HG02588 (cell line): ENCODE measurements around the gene DIRAS1.

ENCODE experiments used
- ATAC-seq: cut with Tn5 transposase; IDR thresholded peaks from one replicate; pipeline ENCODE4 v1.9.1; 2021; ENCODE audit warnings: mild to moderate bottlenecking, moderate library complexity; ENCODE audit not compliant: unreplicated experiment

The DIRAS1 gene, protein sequence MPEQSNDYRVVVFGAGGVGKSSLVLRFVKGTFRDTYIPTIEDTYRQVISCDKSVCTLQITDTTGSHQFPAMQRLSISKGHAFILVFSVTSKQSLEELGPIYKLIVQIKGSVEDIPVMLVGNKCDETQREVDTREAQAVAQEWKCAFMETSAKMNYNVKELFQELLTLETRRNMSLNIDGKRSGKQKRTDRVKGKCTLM

DNA sequence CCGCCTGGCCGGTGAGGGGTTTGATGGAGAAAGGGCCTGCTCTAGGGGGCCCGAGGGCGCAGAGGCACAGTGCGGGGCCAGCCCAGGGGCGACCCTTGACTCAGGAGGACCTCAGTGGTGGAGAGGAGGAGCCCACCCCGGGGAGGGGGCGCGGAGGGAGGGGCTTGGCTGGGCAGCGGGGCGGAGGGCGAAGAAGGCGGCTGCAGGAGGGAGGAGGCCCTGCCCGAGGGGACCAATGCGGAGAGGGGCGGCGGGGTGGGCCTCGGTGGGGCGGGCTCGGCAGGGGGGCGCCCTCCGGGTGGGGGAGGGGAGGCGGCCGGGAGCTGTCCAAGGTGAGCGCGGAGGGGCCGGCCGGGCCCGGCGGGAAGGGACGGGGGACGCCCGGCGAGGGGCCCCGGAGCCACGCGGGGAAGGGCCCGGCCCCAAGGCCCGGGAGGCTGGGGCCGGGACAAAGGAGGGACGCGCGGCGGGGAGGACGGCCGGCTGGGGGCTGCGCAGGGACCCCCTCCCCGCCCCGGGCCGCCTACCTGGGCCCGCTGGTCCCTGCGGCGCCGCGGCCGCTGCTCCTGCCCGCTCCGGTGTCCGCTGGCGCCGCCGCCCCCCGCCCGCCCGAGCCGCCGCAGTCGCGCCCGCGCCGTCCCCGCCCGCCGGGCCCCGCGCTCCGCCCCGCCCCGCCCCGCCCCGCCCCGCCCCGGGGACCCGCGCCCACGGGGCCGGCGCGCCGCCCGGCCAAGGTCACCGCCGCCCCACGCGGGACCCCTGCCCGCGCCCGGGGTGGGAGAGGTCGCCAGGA lies at the start of gene DIRAS1:
Gene DIRAS1, minus strand, starts transcription at position 596 of the 793 bp plus-strand sequence. CDS start 3,566 bp downstream, outside the sequence.
- ATAC-seq = no peak

DNA sequence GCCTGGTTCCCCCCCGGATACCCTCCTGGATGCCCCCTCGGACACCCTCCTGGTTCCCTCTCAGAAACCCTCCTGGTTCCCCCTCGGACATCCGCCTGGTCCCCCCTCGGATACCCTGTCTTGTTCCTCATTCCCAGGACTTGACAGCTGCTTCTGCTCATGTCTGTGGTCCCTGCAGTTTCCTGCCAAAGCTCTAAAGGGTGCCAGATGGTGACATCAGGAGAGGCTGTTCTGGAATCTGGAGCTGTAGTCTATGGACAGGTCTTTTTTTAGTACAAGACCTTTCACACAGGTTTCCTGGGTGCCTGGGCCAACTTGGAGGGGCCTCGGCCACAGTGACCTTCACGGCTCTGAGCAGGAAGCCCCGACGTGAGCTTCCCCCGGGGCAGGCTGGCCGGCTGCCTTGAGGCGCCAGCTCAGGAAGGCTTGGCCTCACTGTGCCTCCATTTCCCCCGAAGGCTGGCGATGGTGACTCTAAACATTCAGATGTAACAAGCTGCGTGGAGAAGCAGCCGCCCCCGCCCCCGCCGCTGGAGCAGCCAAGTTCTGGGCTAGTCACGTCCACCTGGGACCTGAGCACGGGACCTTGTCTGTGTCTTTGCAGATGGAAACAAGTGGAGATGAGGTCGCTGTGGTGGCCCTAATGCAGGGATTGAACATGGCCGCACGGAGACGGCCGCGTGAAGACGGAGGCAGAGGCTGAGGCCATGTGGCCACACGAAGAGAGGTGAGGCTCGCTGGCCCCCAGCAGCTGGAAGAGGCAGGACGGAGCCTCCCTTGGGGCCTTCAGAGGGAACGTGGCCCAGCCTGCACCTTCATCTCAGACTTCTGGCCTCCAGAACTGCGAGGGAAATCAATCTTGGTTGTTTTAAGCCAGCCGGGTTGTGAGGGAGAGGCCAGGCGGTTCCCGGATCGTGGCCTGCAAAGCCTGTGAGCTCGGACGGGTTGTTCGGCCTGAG lies 49.2 kb upstream of the DIRAS1 start:
- ATAC-seq = no peak

DNA sequence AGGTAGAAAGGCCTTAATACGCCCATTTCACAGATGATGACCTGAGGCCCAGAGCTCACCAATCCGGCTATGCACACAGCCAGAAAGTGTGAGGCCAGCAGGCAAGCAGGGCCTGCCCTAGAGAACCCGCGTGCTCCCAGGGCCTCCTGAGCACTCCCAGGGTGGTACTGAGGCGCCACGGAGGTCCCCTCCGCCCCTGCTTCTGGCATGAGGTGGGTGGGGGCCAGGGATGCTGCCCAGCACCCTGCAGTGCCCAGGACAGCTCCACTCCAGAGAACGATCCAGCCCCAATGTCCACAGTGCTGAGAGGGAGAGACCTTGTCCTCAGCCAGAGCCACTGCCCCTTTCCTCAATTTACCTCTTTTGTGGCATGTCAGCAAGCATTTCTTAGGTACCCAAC lies 48.0 kb upstream of the DIRAS1 start:
- no peak for ATAC-seq

DNA sequence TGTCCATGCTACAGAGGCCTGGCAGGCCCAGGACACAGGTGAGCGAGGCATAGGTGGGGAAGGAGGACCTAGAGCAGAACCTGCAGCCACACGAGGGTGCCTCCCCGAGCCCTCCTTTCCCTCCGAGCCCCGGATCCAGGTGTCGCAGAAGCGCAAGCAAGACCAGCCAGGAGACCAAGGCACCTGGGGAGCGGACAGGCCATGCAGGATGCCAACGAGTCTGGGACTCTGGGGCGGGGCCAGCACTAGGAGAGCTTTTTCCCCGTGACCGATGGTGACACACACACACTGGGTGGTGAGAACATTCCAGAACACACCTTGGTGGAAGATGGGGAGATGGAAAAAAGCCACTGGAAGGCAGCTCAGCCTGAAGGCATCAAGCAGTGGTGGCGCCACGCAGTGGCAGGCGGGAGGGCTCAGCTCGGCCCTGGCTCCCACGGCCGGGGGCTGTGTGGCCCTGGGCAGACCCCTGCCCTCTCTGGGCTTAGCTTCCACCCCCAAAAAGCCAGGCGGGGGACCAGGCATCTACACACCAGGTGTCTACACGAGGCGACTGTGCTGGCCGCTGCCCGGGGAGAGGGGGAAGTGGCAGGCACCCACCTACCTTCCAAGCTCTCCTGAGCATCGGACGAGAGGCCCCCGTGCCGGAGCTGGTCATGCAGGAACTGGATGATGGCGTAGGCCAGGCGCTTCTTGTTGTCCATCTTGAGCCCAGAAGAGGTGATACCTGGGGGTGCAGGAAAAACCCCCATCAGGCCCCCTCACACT lies 47.4 kb upstream of the DIRAS1 start:
- ATAC-seq = no peak

DNA sequence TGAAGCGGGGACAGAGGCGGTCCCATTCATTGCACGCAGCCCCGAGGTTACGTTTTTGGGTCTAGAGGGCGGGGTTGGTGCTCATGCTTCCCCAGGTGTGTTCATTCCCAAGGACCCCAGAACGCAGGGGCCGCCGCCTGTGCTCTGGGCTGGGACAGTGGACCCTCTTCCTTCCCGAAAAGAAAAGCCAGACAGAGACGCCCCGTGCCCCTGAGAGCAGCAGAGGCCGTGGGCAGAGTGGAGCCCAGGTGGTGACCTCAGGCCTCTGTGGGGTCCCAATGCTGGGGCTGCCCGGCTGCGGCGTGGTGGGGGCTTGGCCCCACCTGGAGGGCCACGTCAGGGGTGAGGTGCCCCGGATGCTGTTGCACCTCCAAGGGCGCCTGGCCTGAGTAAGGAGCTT lies 46.5 kb upstream of the DIRAS1 start:
- no peak for ATAC-seq

DNA sequence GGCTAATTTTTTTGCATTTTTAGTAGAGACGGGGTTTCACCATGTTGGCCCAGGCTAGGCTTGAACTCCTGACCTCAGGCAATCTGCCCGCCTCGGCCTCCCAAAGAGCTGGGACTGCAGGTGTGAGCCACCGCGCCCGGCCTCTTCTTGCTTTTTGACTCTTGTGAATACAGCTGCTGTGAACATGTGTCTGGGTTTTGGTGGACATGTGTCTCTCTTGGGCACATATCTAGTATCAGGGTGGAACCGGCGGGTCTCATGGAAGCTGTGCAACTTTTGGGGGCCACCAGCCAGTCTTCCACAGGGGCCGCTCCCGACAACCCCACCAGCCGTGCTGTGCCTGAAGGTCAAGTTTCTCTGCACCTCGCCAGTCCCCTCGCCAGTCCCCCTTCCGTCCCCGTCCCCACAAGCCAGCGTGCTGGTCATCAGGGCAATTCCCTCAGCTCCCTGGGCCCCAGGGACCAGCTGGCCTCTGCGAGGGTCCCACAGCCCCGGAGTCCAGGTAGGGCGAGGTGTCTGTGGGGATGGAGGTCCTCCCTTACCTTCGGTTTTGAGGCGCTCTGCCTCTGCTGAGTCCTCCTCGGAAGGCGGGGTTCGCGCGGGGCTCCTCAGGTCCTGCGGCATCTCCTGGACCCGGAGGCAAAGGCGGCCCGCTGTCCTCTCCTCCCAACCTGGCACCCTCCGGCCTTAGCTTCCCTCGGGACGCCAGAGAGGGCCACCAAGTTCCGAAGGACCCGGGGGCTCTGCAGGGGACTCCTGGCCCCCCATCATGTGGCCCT lies 45.6 kb upstream of the DIRAS1 start:
- ATAC-seq = no peak

DNA sequence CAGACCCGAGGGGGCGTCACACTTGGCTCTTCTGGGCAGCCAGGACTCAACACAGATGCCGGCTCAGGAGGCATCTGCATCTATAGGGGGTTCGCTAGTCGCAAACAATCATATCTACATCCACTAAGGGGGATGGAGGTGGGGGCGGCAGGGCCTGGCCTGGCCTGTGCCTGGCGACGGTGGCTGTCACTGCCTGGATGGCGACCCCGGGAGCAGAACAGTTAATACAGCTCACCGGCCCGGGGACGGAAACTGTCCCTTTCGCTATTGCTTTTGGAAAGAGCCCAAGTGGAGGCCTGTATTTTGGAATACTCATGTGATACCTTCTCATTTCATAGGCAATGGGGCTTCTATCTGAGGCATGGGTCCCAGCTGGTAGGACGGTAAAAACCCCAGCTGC lies 44.2 kb upstream of the DIRAS1 start:
- ATAC-seq = no peak

DNA sequence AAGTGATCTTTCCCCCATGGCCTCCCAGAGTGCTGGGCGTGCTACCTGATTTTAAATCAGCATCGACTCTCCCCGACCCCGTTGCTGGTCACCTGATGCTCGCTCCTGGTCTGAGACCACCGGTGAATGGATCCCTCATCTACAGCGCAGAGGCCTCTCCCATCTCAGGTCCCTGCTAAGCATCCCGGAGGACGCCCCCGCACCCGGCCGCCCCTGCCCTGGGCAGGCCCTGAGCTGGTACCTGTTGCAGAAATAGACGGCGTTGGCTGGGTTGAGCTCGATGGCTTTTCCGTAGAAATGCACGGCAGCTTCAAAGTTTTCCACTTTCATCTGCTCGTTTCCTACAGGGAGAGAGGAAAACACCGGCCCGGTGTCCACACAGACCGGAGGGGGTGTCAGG lies 43.8 kb upstream of the DIRAS1 start:
- no peak for ATAC-seq

DNA sequence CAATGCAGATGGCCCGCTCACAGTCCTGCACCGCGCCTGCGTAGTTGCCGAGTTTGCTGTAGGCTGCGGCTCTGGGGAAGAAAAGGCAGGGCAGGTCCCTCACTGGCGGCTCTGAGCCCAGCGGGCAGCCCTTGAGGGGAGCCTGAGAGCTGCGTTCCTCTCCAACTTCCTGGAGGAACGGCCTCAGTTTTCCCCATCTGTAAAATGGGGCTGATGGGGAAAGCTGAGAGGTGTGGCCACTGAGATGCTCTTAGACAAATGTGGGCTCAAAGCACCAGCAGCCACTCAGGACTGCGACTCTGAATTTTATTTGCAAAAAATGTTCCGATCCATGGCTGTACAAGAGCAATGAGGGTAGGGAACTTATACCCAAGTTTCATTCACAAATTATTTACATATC lies 42.5 kb upstream of the DIRAS1 start:
- ATAC-seq = no peak

DNA sequence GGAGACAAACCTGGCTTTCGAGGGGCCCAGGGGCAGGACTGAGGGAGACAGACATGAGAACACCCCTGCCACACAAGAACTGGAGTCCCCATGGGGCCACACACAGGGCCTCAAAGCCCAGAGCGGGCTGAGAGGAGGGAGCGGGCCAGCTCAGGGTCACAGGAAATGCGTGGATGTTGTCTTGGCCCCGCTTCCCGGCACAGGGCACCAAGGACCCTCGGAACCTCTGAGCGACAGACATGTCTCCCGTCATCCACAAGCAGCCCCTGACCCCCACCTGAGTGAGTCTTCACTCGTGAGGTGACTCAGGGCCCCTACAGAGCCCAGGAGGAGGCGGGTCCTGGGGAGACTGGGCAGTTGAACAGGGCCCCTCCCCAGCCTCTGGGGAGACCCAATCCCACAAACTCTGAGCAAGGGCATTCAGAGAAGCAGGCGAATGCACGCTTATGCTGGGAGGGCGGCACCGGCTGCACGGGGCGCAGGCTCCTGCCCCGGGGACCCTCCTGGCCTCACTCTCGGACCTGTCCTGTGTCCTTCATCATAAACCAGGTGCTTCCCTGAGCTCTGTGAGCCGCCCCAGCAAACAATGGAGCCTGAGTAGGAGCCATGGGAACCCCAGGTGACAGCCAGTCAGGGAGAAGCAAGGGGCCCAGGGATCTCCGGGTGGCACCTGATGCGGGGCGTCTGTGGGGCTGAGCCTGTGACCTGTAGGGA lies 41.8 kb upstream of the DIRAS1 start:
- ATAC-seq = no peak

DNA sequence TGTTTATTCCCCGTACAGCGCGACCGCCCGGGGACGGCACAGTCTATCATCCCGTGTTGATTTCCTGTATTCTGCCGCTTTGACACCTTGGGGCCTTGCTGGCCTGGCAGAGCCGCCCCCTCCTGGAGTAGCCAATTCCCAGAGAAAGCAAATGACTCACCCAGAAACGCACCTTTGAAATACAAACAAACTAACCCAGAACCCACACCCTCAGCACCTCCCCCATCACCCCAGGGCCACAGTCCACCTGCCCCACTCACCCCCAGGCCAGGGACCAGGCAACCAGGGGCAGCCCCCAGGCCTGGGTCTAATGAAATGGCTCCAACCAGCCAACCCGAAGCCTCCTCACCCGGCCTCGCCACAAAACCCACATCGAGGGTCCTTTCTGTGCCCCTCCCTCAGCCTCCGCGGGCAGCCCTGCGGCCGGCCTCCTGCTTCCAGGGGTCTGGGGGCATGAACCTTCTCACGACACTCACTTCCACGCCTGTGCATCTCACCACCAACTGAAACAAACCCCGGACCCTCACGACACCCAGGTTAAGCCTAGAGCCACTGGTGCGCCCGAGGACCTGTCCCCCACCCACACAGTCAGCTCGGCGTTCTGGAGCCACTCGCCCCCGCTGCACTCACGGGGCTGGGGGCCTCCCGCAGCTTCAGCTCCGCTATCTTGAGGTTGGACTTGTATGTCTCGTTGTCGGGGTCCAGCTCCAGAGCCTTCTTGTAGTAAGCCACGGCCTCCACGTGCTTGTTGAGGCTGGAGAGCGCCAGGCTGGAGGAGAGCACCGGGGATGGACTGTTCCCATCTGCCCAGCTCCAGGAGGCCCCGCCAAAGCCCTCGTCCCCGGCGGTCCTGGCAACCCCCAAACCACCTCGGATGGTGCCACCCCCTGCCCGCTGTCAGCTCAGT lies 41.0 kb upstream of the DIRAS1 start:
- no peak for ATAC-seq

DNA sequence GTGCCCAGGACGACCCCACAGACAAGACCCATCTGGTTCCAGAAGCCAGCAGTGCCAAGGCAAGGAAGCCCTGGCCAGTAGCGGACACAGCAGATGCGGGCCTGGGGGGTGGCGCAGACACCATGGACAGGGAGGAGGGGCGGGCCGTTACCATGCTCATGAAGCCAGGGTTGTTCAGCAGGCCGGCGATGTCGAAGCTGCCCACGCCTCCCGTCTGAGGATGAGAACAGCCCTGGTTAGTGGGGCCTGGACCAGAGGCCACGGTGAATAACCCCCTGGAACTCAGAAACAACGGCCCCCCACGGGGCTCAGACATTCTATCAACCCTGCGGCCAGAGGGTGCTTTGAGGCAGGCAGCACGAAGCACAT lies 40.1 kb upstream of the DIRAS1 start:
- no peak for ATAC-seq

DNA sequence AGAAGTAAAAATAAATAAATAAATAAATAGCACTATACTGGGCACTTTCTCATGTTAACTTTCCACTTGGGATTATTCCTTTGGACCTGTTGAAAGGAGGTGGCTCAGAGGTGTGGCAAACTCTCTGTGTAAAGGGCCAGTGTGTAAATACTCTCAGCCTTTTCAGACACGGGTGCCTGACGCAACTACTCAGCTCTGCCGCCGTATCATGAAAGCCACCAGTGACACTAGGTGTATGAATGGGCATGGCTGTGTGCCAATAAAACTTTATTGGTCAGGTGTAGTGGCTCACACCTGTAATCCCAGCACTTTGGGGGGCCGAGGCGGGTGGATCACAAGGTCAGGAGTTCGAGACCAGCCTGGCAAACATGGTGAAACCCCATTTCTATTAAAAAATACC lies 38.8 kb upstream of the DIRAS1 start:
- no peak for ATAC-seq

DNA sequence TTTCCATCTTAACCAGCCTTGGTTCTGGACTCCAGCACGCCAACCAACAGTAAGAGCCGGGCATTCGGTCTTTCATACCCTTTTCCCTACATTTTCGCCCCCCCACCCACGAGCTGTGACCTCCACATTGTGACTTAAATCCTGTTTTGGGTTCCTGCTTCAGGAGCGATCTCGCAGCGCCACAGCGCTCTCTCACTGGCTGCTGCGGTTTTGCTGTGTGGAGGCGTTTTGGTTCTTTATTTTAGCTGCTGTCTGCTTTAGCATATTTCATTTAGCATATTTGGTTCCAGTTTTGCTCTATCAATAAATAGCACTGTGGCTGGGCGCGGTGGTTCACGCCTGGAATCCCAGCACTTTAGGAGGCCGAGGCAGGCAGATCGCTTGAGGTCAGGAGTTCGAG lies 38.2 kb upstream of the DIRAS1 start:
- no peak for ATAC-seq

DNA sequence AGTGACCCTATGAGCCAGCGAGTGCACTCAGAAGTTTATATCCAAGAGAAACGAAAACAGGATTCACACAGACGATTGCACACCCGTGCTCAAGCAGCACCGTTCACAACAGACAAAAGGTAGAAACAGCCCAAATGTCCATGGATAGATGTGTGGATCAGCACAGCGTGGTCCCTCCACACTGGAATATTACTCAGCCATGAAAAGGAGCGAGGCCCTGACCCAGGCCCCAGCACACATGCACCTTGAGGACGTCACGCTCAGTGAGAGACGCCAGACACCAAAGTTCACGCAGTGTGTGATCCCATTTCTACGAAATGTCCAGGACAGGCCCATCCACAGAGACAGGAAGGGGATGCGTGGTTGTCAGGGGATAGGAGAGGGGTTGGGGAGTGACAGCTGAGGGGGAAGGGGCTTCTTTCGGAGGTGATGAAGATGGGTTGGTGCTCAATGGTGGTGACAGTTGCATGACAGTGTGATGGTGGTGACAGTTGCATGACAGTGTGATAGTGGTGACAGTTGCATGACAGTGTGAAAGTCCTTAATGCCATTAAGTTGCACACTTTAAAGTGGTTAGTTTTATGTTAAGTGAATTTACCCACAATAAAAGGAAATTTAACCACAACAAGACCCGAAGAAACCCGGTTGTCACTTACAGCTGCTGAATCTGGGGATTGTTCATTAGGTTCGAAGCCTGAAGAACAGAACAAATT lies 37.6 kb upstream of the DIRAS1 start:
- no peak for ATAC-seq

DNA sequence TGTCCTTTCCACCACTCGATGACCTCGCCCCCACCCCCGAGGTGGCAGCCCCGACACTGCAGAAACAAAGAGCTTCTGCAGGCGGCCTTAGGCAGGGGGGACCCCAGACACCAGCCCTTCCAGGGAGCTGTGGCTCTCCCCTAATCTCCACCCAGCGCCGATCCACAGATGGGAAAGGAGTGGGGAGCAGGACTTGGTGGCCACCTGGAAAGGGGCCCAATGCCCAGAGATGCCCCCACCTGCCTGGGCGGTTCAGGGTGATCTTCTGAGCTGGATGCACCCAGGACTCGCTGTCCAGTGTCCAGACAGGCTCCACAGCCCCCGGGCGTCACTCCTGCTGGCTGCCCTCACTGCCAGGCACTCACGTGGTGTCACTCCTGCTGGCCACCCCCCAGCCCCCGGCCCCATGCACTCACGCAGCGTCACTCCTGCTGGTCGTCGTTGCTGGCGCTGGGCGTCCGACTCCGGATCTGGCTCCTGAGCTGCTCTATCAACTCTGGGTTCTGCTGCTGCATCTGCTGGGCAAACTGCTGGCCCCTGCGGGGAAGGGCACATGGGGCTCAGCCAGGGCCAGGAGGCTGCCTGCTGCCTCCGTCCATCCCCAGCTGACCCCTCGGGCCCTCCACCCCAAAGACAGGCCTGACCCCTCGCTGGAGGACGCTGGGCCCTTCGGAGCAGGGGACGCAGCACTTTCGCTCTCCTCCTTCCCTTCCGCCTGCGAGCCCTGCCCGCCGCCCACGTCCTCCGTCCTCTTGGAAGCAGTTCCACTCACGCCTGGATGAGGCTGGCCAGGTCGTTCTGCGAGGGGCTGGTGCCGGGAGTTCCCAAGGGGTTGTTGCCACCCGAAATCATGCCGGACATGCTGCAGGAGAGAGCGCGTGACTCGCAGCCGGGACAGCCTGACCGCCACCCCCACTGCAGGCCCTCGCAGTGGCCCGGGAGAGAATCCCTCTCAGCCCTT lies 36.0 kb upstream of the DIRAS1 start:
- ATAC-seq = no peak

DNA sequence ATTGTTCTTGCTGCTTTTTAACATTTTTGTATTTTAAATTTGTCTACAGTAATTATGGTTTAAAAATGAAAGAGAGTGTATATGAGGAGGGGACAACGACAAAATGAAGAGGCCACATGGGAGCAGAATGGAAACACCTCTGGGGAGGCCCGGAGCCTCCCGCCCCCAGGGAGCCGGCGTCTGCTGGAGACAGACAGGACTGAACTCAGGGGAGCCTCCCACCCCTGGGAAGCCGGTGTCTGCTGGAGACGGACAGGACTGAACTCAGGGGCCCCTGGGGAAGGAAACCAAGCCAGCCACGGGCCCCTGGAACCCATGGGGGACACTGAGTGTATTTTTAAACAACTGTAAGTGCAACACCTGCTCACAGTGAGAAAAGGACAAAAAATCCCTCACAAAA lies 35.3 kb upstream of the DIRAS1 start:
- ATAC-seq = no peak
